OCI-LY7 (cell line): ENCODE results near the gene BLVRB. TPM values are rescaled to one million over a fixed set of nuclear protein-coding genes. Genes with fewer than 3 reads are reported as not detected.
"Not testable (repeated sequence)": the region's sequence is repeated elsewhere in the genome, so short reads cannot be mapped to it uniquely, and the experiment has no call there.

Experiments used
- BruUV-seq: library from RNA; stranded (reverse); fragments of 400-500 nt; replicated peaks from 2 replicates; lab custom pipeline; 2021; lab: Mats Ljungman, UMichigan
- CTCF ChIA-PET: fragments of 300-600 bp; sonication (Branson Sonifier 250); formaldehyde crosslinking; loops from one replicate; lab custom pipeline; 2022; ENCODE audit warnings: antibody characterized with exemption; ENCODE audit not compliant: unreplicated experiment; lab: Charles Lee
- POLR2A ChIA-PET: fragments of 300-600 bp; sonication (Branson Sonifier 250); formaldehyde crosslinking; loops from one replicate; lab custom pipeline; 2022; ENCODE audit warnings: antibody characterized with exemption; lab: Charles Lee
- DNase-seq: peaks from one replicate; pipeline ENCODE4 v3.0.0-alpha.2; 2015; ENCODE audit warnings: low spot score
- H2AFZ ChIP-seq: fragments of 200-600 bp; sonication (generic), shearing (Covaris generic); 2 replicates; pipeline ENCODE4 v1.6.1; 2014; ENCODE audit warnings: mild to moderate bottlenecking, antibody characterized with exemption, low read length, moderate library complexity
- H3K27ac ChIP-seq: fragments of 200-600 bp; sonication (generic); 2 replicates; pipeline ENCODE4 v1.5.1; 2014; ENCODE audit warnings: mixed run types, low read depth, mild to moderate bottlenecking, moderate library complexity, low read length, inconsistent platforms; ENCODE audit not compliant: poor library complexity, severe bottlenecking
- H3K36me3 ChIP-seq: fragments of 200-600 bp; sonication (generic); 2 replicates; pipeline ENCODE4 v1.6.1; 2014; ENCODE audit warnings: mild to moderate bottlenecking, antibody characterized with exemption, low read length, moderate library complexity, mixed read lengths; ENCODE audit not compliant: insufficient read depth
- H3K4me1 ChIP-seq: fragments of 200-600 bp; sonication (generic); 2 replicates; pipeline ENCODE4 v1.5.1; 2014; ENCODE audit warnings: mild to moderate bottlenecking, low read length; ENCODE audit not compliant: insufficient read depth, poor library complexity, severe bottlenecking
- H3K4me2 ChIP-seq: fragments of 200-600 bp; sonication (generic); 2 replicates; pipeline ENCODE4 v1.6.1; 2014; ENCODE audit warnings: mild to moderate bottlenecking, low read length
- H3K4me3 ChIP-seq: fragments of 200-600 bp; sonication (generic); 2 replicates; pipeline ENCODE4 v1.5.1; 2014; ENCODE audit warnings: mild to moderate bottlenecking, low read depth, low read length; ENCODE audit not compliant: poor library complexity, severe bottlenecking
- H3K79me2 ChIP-seq: fragments of 200-600 bp; sonication (generic); 2 replicates; pipeline ENCODE4 v1.6.1; 2016; ENCODE audit warnings: low read depth, mild to moderate bottlenecking, low read length, moderate library complexity, mixed read lengths; ENCODE audit not compliant: insufficient read depth
- H3K9me2 ChIP-seq: fragments of 200-600 bp; sonication (generic); 2 replicates; pipeline ENCODE4 v1.6.1; 2016; ENCODE audit warnings: mild to moderate bottlenecking, low read length, mixed read lengths; ENCODE audit not compliant: insufficient read depth
- H3K9me3 ChIP-seq: fragments of 200-600 bp; sonication (generic); 2 replicates; pipeline ENCODE4 v1.6.1; 2014; ENCODE audit warnings: mild to moderate bottlenecking, mixed run types, low read length, mixed read lengths
- H4K20me1 ChIP-seq: fragments of 200-600 bp; sonication (generic); 2 replicates; pipeline ENCODE4 v1.6.1; 2014; ENCODE audit warnings: mild to moderate bottlenecking, antibody characterized with exemption, low read length, moderate library complexity, mixed read lengths; ENCODE audit not compliant: insufficient read depth
- EZH2phosphoT487 ChIP-seq: fragments of 200-600 bp; sonication (generic); IDR thresholded peaks from 2 replicates; pipeline ENCODE4 v1.6.1; 2018; ENCODE audit warnings: low read depth, borderline replicate concordance, mild to moderate bottlenecking, mixed run types, antibody characterized with exemption, low read length, moderate library complexity, mixed read lengths
- intact Hi-C: fragments of 100-400 bp; cut with micrococcal nuclease; formaldehyde crosslinking; loops from one replicate; pipeline ENCODE4 v1.10.0; 2022; ENCODE audit not compliant: unreplicated experiment
- total RNA-seq, 2 experiments: library from RNA; depleted of rRNA in 1 of 2; stranded (reverse); fragments of >200 nt in 1 of 2; shearing (Covaris generic) in 1 of 2; gene quantifications; 2 replicates each; pipeline ENCODE4 v1.2.3, GENCODE V29; 2014 to 2022
- TF ChIP-seq, protein P1 (sequence below): fragments of 200-600 bp; sonication (generic); conservative IDR thresholded peaks from 2 replicates; pipeline ENCODE4 v1.5.1; 2014; ENCODE audit warnings: mild to moderate bottlenecking, antibody characterized with exemption, low read length, moderate library complexity, mixed read lengths

The BLVRB gene
- total RNA-seq, 2 experiments from 2014 or later: 45.0 to 48.5 TPM

DNA sequence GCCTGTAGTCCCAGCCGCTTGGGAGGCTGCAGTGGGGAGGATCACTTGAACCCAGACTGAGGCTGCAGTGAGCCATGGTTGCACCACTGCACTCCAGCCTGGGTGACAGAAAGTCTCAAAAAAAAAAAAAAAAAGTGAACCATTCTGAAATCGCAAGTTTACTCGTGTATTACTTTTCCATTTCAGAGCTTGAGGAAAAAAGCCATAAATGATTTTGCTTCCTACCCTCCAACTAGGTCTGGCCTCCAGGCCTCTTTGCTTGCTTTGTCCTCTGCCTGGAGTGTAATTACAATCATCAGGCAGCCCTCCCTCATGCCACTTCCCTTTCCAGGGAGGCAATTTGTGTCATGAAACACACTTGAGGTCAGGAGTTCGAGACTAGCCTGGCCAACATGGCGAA, 8.5 kb downstream of the BLVRB start:
- ChIA-PET CTCF (no interaction called here), POLR2A (no interaction called here)
- Histone ChIP-seq H3K4me1 (peaks cover 22% of the 10 kb centered on the region), H4K20me1 (no peaks in the 10 kb centered on the region), H3K36me3 (no peaks in the 10 kb centered on the region), H3K79me2 (no peaks in the 10 kb centered on the region), H3K9me3 (no peaks in the 10 kb centered on the region), H2AFZ (no peak overlapping the region), H3K4me3 (no peak overlapping the region), H3K4me2 (no peak overlapping the region), H3K27ac (no peak overlapping the region), H3K9me2 (no peaks in the 10 kb centered on the region)
- intact Hi-C loops: no loop called here
- TF ChIP-seq, protein P1, sequence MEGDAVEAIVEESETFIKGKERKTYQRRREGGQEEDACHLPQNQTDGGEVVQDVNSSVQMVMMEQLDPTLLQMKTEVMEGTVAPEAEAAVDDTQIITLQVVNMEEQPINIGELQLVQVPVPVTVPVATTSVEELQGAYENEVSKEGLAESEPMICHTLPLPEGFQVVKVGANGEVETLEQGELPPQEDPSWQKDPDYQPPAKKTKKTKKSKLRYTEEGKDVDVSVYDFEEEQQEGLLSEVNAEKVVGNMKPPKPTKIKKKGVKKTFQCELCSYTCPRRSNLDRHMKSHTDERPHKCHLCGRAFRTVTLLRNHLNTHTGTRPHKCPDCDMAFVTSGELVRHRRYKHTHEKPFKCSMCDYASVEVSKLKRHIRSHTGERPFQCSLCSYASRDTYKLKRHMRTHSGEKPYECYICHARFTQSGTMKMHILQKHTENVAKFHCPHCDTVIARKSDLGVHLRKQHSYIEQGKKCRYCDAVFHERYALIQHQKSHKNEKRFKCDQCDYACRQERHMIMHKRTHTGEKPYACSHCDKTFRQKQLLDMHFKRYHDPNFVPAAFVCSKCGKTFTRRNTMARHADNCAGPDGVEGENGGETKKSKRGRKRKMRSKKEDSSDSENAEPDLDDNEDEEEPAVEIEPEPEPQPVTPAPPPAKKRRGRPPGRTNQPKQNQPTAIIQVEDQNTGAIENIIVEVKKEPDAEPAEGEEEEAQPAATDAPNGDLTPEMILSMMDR: no peak
- no peak for TF ChIP-seq EZH2phosphoT487
- no TSS peak for BruUV-seq
- DNase-seq: no peak

DNA sequence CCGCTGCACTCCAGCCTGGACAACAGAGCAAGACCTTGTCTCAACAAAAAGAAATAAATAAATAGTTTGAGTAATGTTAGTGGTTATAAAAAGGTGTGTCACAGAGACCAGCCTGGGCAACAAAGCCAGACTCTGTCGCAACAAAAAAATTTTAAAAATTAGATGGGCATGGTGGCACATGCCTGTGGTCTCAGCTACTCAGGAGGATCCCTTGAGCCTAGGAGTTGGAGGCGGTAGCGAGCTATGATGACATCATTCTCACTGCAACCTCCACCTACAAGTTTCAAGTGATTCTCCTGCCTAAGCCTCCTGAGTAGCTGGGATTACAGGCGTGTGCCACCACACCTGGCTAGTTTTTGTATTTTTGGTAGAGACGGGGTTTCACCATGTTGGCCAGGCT, 11.6 kb downstream of the BLVRB start:
- H3K36me3 ChIP-seq, H2AFZ ChIP-seq, DNase-seq, H3K4me2 ChIP-seq, H3K79me2 ChIP-seq, H3K27ac ChIP-seq, CTCF ChIA-PET, H4K20me1 ChIP-seq, H3K4me1 ChIP-seq, H3K9me3 ChIP-seq, H3K4me3 ChIP-seq, H3K9me2 ChIP-seq, intact Hi-C loops, BruUV-seq: not testable (repeated sequence)
- POLR2A ChIA-PET: interaction anchor here (1.1 kb wide), 1 partner anchor 43 kb away, joined by 4 read pairs; no protein-coding TSS in a partner anchor

DNA sequence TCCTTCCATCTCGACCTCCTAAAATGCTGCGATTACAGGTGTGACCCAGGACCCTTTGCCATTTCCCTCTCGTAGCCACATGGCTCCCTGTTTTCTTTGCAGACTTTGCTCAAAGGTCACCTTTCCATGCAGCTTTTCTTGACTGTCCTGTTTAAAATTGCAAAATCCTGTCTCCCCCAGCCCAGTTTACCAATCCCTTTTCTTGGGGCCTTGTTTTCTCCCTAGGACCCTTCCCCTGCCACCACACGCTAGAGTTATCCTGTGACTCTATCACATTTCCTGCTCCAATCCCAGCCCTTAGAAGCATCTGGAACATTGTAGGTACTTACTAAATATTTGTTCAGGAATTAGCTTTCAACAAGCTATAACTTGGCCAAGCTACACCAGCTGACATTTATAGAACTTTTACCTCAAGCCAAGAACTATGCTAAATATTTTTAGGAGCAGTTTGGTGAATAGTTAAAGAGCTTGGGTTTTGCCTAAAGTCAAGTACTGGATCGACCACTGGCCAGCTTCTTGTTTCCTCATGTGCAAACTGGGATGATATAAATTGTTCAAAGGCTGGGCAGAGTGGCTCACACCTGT, 12.3 kb downstream of the BLVRB start:
- Histone ChIP-seq H3K4me2 (no peak overlapping the region), H3K4me1 (no peaks in the 10 kb centered on the region), H3K9me3 (no peaks in the 10 kb centered on the region), H3K27ac (no peak overlapping the region), H3K4me3 (no peak overlapping the region), H4K20me1 (no peaks in the 10 kb centered on the region), H3K36me3 (peaks cover 3% of the 10 kb centered on the region; the same call in 1 of the 2 replicates), H2AFZ (no peak overlapping the region), H3K9me2 (no peaks in the 10 kb centered on the region), H3K79me2 (no peaks in the 10 kb centered on the region)
- ChIA-PET POLR2A (interaction anchor here (1.1 to 1.5 kb wide), 2 partner anchors 10 to 42 kb away, joined by 4 read pairs; no protein-coding TSS in a partner anchor), CTCF (no interaction called here)
- TF ChIP-seq, protein P1: no peak
- TF ChIP-seq EZH2phosphoT487: no peak
- BruUV-seq: no TSS peak
- intact Hi-C loops: no loop called here
- no peak for DNase-seq
